Activated effector memory CD4-positive, alpha-beta T cell treated with anti-CD3 and anti-CD28 coated beads, Interleukin-2, amount 50 U/mL, for 16 hours (primary cell): Measurements from ENCODE around the gene TSPAN5.

Experiments
- DNase-seq: peaks from one replicate; pipeline ENCODE4 v3.0.0-alpha.2; 2020

TSPAN5 gene

DNA sequence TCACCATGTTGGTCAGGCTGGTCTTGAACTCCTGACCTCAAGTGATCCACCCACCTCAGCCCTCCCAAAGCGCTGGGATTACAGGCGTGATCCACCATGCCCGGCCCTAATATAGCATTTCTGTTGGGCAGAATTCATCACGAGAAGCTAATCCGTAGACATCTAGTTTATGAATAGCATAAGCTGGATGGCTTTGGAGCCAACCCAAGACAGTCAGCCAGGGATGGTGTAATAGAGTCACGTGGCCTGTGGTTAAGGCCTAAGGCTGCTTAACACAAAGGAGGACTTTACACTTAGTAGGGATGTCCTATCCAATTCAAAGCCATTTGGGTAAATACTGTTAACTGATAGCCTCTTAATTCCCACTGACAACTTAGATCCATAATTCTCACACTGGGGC is 223.6 kb downstream of the TSPAN5 start:
- DNase-seq: no peak

DNA sequence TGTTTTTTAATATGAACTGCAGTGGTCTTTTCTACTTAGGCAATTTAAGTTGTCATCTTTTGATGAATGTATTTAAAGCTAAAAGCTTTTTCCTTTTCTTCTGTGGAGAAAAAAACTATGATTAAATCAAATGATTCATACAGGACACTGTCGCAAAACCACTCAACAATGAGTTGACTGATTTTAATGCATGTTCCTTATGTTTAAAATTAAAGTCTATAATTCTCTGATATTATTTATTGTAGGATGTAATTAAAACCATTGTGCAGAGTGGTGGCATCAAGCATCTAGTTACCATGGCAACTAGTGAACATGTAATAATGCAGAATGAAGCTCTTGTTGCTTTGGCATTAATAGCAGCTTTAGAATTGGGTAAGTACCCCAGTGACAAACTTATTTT is 224.7 kb downstream of the TSPAN5 start:
- DNase-seq: no peak

DNA sequence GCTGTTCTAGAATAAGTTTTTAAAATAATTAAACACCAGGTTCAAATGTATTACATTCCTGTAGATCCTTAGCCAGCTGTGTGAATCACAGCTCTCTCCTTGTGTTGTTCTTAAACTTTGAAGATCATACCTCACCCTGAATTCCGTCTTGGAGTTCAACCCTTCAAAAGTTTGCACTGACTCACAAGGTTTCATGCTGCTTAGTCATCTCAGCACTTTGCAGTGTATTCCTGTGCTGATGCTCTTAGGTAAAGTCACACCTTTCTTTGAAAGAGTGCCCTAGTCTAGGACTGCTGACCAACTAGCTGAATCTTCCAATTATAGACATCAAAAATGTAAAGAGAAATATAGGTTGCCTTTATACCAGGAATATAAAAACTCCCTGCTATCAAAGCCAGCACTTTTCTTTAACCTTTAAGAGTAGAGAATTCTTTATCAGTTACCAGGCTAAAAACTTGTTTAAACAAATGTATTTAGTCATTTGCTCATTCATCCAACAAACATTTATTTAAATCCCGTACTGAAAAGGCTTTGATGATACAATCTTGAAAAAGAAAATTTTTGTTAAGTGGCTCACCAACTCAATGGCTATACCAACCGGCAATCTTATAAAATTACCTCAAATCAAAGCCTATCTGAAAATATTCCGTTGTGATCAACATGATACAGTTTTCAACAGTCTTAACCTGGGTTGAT is 227.6 kb downstream of the TSPAN5 start:
- no peak for DNase-seq

DNA sequence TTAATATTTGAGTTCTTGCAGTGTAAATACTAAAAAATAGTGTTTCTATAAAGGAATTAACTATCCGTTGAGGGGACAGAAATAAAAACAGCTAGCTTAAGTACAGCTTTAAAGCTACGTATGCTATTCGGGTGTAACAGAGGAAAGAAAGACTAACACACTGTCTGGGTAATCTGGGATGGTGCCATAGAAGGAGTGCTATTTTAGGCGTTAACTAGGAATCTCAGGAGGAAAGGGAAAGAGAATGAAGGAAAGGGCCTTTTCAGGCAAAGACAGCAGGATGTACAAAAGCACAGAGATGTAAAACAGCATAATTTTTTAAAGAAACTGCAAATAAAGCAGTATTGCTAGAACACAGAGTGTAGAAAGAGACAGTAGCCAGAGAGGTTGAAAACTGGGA is 235.4 kb downstream of the TSPAN5 start:
- DNase-seq: no peak

DNA sequence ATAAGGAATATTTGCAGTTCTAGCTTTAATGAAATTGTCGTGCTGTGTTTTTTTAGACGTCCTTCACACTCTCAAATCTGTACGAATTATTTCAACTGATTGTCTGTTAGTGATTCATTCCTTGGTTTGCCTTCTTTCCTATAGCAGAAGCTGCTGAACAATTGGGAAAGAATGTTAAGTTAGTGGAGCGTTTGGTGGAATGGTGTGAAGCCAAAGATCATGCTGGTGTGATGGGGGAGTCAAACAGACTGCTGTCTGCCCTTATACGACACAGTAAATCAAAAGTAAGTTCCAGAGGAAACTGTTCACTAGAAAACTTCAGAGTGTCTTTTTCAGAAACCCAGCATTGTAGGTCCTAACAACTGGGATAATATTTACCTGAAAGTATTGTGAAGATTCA is 237.3 kb downstream of the TSPAN5 start:
- DNase-seq: no peak
